ENCODE measurements around the gene TLE4.

TLE4 gene

DNA sequence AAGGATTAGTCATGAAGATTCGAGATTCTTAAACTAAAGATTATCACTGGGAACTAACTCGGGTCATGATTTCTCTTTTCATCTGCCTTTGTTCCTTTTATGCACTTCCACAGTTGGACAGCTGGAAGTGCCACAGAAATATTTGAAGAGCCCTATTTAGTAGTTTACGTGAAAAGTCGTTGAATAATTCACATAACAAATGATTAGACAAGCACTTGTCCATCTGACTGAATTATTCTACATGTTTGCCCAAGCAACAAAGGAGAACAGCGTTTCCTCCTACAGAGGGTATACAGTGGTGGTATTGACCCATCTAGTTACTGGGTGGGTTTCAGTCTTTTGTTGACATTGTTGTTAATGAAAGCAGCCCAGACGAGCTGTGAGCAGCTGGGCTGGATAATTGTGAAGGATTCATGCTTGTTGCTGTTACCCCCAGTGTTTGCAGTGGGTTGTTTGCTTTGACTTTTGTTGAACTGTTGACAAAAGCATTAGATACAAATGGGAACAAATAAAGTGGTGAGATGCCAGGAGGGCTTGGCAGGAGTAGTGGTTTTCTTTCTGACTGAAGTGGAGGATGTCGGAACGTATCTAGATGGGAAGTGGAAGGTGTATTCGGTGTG, 96.2 kb downstream of the TLE4 start:
- peak; percentile 89 for DNase-seq

DNA sequence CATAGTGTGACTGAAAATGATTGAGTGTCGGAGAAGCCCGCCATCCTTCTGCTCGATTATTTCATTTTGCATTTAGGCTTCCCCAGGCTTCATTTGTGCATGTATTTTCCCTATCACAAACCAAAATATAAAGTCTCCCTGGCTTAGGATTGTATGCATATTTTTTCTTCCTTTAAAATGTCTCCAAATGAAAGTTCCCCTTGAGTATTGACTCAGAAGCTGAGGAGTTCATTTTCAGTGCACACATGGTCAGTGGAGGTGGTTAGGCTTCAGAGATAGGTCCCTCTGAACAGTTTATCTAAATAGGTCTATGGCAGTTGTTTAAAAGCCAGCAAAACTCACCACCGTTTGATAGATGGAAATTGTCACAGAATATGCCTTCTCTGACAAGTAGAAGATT, 97.2 kb downstream of the TLE4 start:
- DNase-seq: no peak

DNA sequence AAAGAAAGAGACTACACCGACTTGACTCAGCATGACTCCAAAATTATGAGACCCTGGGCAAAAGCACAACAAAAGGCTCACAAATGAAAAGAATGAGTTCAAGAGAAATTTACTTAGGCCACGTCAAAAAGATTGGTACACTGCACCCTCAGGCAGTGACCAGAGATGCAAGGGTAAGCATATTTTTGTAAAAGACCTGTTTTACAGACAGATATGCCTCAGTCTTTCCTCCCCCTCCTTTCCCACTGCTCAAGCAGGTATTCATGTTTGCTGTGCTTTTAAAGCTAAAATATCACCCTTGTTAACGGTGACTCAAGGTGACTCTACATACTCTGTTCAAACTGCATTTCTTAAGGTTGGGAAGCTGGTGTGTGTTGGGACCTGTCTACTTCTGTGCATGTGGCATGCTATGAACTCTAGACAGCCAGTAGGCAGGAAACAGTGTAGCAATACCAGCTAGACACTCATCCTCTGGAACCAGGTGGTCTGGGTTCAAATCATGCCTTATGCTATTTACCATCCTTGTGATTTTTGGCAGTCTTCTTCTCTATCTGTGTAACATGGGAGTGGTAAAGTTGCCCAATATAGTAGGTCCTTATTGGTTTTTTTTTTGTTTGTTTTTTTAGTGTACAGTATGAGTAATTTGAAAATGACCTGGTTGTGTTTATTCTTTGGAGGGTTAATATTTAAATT, 98.7 kb downstream of the TLE4 start:
- DNase-seq: no peak

DNA sequence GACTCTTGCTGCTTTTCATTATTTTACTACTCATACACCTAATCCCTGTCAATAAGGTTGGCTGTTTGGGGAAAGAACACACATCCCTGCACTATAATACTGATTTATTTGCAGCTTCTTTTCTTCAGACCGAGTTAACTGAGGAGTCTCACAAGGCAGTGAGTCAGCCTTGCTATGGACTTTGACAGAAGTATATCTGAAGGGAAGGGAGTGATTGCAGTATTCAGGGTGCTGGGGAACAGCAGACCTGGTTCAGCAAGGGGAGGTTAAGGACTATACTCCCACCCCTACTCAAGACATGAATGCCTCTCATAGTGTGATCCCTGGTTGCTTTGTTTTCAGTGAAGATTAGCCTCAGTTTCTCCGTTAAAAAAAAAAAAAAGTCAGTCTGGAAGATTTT, 99.8 kb downstream of the TLE4 start:
- no peak for DNase-seq

DNA sequence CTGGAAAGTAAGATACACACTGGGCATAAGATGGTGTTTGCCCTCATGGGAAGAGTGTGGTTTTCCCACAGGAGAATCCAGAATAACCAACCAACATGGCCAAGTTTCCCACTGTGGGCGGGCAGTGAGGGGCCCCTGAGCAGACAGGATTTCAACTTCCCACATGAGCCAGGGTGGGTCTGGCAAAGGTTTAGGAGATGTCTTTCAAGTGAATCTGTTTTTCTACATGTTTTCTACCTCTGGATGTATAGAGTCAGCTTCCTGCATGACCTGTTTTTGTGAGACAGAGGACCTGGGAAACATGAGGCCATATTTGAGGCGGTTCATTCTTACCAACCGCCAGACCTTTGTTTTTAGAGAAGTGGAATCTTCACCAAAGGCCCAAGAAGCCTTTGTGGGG, 100.5 kb downstream of the TLE4 start:
- no peak for DNase-seq

DNA sequence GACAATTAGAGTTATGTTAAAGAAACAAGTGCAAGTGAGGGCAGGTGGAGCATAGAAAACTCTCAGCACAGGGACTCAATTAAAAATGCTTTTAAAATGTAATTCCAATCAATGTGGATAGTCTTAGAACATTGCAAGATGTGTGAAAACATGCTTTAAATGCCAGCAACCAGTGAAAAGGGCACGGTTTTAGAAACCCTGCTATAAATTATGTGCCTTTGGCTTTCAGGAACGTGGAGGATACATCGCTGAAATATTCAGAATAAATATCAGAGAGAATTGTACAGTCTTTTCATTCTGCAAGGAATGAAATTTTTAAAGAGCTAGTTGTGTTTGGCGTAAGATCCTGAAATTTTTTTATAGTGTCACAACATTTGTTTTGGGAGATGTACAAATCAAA, 101.1 kb downstream of the TLE4 start:
- no peak for DNase-seq

DNA sequence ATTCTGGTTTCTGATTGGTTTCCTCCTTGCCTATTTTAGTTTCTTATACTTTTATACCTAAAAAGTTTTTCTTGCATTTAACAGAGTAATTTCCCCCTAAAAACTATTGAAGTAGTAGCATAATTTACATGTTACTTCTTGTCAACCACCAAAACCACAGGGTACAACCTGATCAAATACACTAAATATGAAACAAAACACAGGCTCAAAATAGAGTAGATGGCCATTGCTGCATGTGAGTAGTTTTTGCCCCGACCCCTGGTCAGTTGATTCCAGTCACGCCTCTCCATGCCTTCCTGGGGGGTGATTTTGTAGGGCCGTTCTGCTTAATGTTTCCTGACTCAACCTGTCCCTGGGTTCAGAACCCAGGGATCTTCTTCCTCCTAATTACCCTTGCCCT, 101.8 kb downstream of the TLE4 start:
- no peak for DNase-seq

- no peak for DNase-seq
Observed at GRCh38 chr9:79674052-79674777, 102.5 kb downstream of the TLE4 start.

DNA sequence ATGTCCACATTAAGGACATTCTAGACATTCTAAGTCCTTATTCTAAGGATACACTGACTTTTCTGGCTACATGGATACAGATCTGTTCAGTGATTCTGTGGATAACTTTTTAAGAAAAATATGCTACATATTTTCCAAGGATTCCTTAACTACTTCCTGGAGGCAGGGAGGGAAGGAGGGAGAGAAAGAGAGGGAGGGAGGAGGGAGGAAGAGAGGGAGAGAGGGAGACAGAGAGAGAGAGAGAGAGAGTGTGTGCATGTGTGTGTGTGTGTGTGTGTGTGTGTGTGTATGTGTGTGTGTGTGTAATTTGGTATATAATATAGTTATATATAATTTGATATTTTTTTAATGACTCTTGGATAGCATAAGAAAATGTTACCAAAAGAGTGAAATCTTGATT, 109.8 kb downstream of the TLE4 start:
- no peak for DNase-seq

GRCh38 chr9:79682076-79682736, 110.4 kb downstream of the TLE4 start:
- no peak for DNase-seq

GRCh38 chr9:79684059-79684458, 112.3 kb downstream of the TLE4 start:
- DNase-seq: no peak

DNA sequence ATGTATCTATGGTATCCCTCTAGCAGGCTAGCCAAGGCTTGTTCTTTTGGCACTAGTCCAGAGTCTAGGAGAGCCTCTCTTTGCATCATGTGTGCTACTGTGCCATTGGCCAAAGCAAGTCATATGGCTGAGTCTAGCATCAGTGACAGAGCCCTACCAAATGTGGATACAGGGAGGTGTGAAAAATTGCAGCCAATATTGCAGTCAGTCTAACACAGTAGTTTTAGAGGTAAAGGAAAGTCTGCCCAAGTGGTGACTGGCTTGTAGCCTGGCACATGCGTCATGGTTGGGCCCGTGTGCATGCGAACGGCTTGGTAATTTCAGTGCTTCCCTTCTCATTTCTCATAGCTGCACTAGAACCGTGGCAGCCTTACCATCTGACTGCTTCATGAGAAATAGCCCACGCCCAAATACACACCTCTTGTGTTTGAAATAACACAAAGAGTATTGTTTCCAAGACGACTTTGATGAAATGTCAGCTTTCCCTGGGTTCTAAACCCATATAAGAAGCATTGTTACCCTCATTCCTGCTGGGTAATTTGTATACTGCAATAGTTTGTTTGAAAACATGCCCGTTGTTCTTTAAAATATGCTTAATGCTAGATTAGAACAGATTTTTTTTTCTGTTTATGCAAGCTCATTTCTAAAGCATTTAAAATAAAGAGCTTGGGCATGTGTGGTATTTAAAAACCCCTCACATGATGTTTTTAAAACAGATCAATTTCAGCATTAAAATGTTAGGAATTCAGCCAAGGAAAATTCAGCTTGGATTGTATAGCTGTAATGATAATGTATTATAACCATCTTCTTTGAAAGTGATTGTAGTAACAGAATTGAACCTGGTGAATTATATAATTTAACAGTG, 113.2 kb downstream of the TLE4 start:
- peak; percentile 12 for DNase-seq

- DNase-seq: no peak
Observed at GRCh38 chr9:79685577-79685976, 113.8 kb downstream of the TLE4 start.

GRCh38 chr9:79686381-79687130, 114.8 kb downstream of the TLE4 start:
- DNase-seq: no peak

GRCh38 chr9:79687131-79687447, 115.3 kb downstream of the TLE4 start:
- no peak for DNase-seq

DNA sequence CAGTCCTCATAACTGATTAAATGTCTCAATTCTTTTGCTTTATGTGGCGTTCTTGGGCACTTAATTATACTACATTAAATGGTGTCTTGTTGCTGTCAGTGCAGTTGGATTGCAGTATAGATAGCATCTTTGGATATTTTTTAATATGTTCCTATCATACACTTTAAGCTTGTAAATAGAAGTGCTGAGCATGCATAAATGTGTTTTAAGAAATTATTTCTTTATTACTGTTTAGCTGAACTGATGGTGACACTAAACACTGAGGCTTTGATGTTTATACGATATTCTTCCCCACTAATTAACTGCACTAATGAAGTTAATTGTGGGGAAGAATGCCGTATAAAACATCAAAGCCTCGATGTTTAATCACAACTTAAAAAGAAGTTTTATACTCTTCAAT, 116.6 kb downstream of the TLE4 start:
- DNase-seq: no peak

DNA sequence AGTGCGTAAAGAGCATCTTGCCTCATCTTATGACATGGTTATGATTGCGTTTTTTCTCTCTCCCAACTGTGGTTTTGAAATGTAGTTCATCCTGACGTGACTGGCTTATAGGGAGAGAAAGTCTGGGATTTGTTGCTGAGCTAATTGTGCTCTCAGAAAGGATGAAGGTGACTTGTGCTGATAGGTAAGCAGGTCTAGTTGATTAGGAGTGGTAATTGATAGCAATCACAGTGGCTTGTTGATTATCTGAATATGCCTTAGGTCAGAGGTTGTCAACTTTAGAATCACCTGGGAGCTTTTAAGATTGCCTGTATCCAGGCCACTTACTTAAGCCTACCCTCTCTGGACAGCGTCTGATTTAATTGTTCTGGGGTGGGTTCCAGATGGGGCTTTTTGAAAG, 117.8 kb downstream of the TLE4 start:
- DNase-seq: no peak

DNA sequence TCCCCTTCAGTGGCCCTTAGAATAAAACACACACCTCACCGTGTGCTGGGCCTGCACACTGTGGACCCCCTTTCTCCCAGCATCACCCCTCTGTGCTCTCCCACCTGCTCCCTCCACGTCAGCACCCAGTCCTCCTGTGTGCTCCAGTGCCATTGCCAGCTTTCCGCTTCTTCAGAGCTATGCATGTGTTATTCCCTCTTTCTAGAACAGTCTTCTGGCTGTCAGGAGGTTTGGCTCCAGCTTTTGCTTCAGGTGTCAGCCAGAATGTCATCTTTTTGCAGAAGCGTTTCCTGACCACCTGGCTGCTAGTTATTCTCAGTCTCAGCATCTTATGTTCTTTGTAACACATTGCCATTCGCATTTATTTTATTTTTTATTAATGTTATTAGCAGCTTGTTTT, 119.7 kb downstream of the TLE4 start:
- no peak for DNase-seq

- DNase-seq: no peak
Observed at GRCh38 chr9:79692857-79693571, 121.2 kb downstream of the TLE4 start.

- no peak for DNase-seq
Observed at GRCh38 chr9:79693750-79694149, 122.0 kb downstream of the TLE4 start.

GRCh38 chr9:79694208-79694607, 122.4 kb downstream of the TLE4 start:
- no peak for DNase-seq

All from NCI-H1105 (cell line).